HEK293 (cell line): Measurements from ENCODE around the gene TBC1D22A.
"Not testable (repeated sequence)": the region's sequence is repeated elsewhere in the genome, so short reads cannot be mapped to it uniquely, and the experiment has no call there.

ENCODE experiments used
- BCL6B ChIP-seq: fragments of 450-650 bp; formaldehyde crosslinking; IDR thresholded peaks from 2 replicates; pipeline ENCODE4 v1.5.1; 2017; ENCODE audit warnings: missing biosample characterization, missing genetic modification characterization
- GFI1B ChIP-seq: fragments of 450-650 bp; formaldehyde crosslinking; IDR thresholded peaks from 2 replicates; pipeline ENCODE4 v1.5.1; 2016; ENCODE audit warnings: missing biosample characterization, missing genetic modification characterization
- IKZF3 ChIP-seq: fragments of 450-650 bp; IDR thresholded peaks from 2 replicates; pipeline ENCODE4 v1.5.0; 2018; ENCODE audit warnings: missing biosample characterization, mild to moderate bottlenecking, missing genetic modification characterization, moderate library complexity
- PRDM1 ChIP-seq: fragments of 450-650 bp; formaldehyde crosslinking; IDR thresholded peaks from 2 replicates; pipeline ENCODE4; 2016; ENCODE audit warnings: missing biosample characterization, missing genetic modification characterization
- SP2 ChIP-seq: fragments of 450-650 bp; formaldehyde crosslinking; IDR thresholded peaks from 2 replicates; pipeline ENCODE4 v1.5.1; 2016; ENCODE audit warnings: missing biosample characterization, missing genetic modification characterization
- TRIM28 ChIP-seq: IDR thresholded peaks from 2 replicates; pipeline ENCODE4 v1.6.1; 2011; ENCODE audit warnings: low read length, control low read depth, borderline replicate concordance
- ZBTB20 ChIP-seq: fragments of 450-650 bp; formaldehyde crosslinking; IDR thresholded peaks from 2 replicates; pipeline ENCODE4 v1.5.1; 2016; ENCODE audit warnings: missing biosample characterization, missing genetic modification characterization
- ZBTB26 ChIP-seq: fragments of 450-650 bp; formaldehyde crosslinking; optimal IDR thresholded peaks from 2 replicates; pipeline ENCODE3; 2016; ENCODE audit warnings: missing biosample characterization, mild to moderate bottlenecking, missing genetic modification characterization
- ZNF175 ChIP-seq: fragments of 450-650 bp; formaldehyde crosslinking; IDR thresholded peaks from 2 replicates; pipeline ENCODE4 v1.5.1; 2016; ENCODE audit warnings: missing biosample characterization, missing genetic modification characterization
- TF ChIP-seq, protein P1 (sequence below): fragments of 450-650 bp; formaldehyde crosslinking; IDR thresholded peaks from 2 replicates; pipeline ENCODE4 v1.5.1; 2016; ENCODE audit warnings: missing biosample characterization, missing genetic modification characterization
- TF ChIP-seq, protein P2 (sequence below): fragments of 450-650 bp; formaldehyde crosslinking; IDR thresholded peaks from 2 replicates; pipeline ENCODE4 v1.5.1; 2016; ENCODE audit warnings: missing biosample characterization, missing genetic modification characterization

DNA sequence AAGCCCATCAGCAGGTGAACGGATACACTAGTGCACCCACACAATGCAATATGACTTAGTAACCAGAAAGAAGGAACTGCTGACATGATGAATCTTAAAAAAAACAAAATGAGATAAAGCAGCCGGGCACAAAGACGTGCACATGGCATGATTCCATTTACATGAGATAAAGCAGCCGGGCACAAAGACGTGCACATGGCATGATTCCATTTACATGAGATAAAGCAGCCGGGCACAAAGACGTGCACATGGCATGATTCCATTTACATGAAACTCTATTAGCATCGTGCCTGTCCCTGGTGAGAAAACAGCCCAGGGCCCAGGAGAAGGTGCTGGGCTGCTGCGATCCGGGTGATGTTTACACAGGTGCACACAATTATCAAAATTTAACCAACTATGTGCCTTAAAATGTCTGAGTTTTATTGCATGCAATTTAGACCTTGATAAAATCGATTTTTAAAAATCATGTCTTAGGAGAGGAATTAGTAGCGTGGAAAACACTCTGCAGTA, 28.2 kb upstream of the TBC1D22A start:
- peak; percentile 56; the same call in 1 of the 2 replicates for TF ChIP-seq IKZF3 (tag by site-specific recombination)
- TF ChIP-seq, protein P1, sequence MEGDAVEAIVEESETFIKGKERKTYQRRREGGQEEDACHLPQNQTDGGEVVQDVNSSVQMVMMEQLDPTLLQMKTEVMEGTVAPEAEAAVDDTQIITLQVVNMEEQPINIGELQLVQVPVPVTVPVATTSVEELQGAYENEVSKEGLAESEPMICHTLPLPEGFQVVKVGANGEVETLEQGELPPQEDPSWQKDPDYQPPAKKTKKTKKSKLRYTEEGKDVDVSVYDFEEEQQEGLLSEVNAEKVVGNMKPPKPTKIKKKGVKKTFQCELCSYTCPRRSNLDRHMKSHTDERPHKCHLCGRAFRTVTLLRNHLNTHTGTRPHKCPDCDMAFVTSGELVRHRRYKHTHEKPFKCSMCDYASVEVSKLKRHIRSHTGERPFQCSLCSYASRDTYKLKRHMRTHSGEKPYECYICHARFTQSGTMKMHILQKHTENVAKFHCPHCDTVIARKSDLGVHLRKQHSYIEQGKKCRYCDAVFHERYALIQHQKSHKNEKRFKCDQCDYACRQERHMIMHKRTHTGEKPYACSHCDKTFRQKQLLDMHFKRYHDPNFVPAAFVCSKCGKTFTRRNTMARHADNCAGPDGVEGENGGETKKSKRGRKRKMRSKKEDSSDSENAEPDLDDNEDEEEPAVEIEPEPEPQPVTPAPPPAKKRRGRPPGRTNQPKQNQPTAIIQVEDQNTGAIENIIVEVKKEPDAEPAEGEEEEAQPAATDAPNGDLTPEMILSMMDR (tag by site-specific recombination): not testable (repeated sequence)
- not testable (repeated sequence) for TF ChIP-seq BCL6B (tag by site-specific recombination); TRIM28; ZNF175 (tag by site-specific recombination); GFI1B; SP2 (tag by site-specific recombination); PRDM1; ZBTB26 (tag by site-specific recombination)
- TF ChIP-seq, protein P2, sequence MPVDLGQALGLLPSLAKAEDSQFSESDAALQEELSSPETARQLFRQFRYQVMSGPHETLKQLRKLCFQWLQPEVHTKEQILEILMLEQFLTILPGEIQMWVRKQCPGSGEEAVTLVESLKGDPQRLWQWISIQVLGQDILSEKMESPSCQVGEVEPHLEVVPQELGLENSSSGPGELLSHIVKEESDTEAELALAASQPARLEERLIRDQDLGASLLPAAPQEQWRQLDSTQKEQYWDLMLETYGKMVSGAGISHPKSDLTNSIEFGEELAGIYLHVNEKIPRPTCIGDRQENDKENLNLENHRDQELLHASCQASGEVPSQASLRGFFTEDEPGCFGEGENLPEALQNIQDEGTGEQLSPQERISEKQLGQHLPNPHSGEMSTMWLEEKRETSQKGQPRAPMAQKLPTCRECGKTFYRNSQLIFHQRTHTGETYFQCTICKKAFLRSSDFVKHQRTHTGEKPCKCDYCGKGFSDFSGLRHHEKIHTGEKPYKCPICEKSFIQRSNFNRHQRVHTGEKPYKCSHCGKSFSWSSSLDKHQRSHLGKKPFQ: not testable (repeated sequence)
- 0 out of 2 replicates have a peak, but pooled peaks have one; percentile 25 for TF ChIP-seq ZBTB20 (tag by site-specific recombination)
